ENCODE results near the gene DNASE1L2. TPM values are rescaled to one million over a fixed set of nuclear protein-coding genes. Genes with fewer than 3 reads are reported as not detected.
A peak's percentile ranks its signal among the peaks of the same experiment; 100 is the strongest.

DNASE1L2 gene
- total and polyA plus RNA-seq, 10 of the 15 experiments (the other 5 are each of a cell fraction or from before 2014, with no cell fraction given) = 0.06 to 1.5 (median 0.29) TPM

DNA sequence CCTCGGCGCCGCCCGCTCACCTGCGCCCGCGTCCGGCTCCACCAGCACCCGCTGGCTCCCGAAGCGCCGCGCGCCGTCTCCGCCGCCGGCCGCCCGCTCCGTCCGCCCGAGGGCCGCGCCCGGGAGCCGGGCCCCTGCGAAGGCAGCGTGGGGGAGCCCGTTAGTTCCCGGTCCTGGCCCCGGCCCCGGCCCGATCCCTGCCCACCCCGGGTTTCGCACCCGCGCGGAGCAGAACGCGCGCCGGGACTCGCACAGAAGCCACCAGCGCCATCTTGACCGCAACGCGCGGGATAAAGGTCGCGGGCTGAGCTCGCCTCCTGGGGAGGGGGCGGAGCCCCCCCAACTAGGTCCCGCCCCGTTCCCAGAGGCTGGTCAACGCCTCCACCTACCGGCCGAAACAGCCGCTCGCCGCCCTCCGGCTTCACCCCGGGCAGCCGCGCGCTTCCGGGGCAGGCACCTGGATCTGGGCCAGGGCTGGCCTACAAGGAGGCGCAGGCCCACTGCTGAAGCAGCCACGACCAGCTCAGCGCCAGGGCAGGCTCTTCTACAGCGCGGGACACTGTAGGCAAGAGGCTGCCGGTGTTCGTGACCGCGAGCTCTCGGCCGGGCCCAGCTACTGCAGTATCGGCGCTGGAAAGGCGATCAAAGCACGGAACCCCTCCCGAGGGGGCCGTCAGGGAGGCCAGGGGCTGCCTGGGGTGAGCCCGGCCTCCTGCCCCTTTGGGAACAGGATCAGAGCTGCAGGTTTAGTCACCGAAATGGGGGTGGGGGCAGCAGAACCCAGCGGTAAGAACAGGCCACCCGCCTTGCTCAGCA is 15.3 kb downstream of the DNASE1L2 start, which contains the start of gene ECI1 (continued):
- TF ChIP-seq, protein P1, sequence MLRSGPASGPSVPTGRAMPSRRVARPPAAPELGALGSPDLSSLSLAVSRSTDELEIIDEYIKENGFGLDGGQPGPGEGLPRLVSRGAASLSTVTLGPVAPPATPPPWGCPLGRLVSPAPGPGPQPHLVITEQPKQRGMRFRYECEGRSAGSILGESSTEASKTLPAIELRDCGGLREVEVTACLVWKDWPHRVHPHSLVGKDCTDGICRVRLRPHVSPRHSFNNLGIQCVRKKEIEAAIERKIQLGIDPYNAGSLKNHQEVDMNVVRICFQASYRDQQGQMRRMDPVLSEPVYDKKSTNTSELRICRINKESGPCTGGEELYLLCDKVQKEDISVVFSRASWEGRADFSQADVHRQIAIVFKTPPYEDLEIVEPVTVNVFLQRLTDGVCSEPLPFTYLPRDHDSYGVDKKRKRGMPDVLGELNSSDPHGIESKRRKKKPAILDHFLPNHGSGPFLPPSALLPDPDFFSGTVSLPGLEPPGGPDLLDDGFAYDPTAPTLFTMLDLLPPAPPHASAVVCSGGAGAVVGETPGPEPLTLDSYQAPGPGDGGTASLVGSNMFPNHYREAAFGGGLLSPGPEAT (IDR thresholded peaks at IDR 0.05; ENCODE audit: low read depth) = no peak
- no peak for TF ChIP-seq KAT2A (conservative IDR thresholded peaks at IDR 0.05; ENCODE audit: control insufficient read depth, low read depth, low read length)
- TF ChIP-seq, protein P2, sequence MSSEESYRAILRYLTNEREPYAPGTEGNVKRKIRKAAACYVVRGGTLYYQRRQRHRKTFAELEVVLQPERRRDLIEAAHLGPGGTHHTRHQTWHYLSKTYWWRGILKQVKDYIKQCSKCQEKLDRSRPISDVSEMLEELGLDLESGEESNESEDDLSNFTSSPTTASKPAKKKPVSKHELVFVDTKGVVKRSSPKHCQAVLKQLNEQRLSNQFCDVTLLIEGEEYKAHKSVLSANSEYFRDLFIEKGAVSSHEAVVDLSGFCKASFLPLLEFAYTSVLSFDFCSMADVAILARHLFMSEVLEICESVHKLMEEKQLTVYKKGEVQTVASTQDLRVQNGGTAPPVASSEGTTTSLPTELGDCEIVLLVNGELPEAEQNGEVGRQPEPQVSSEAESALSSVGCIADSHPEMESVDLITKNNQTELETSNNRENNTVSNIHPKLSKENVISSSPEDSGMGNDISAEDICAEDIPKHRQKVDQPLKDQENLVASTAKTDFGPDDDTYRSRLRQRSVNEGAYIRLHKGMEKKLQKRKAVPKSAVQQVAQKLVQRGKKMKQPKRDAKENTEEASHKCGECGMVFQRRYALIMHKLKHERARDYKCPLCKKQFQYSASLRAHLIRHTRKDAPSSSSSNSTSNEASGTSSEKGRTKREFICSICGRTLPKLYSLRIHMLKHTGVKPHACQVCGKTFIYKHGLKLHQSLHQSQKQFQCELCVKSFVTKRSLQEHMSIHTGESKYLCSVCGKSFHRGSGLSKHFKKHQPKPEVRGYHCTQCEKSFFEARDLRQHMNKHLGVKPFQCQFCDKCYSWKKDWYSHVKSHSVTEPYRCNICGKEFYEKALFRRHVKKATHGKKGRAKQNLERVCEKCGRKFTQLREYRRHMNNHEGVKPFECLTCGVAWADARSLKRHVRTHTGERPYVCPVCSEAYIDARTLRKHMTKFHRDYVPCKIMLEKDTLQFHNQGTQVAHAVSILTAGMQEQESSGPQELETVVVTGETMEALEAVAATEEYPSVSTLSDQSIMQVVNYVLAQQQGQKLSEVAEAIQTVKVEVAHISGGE (CRISPR knock-in tag; IDR thresholded peaks at IDR 0.05) = no peak
- TF ChIP-seq ZNF217 (IDR thresholded peaks at IDR 0.05) = peak; percentile 56; the same call in 1 of the 2 replicates
- TF ChIP-seq RBBP5 (conservative IDR thresholded peaks at IDR 0.05) = no peak
- peak; percentile 31; the same call in 1 of the 2 replicates for TF ChIP-seq SMC3 (IDR thresholded peaks at IDR 0.05; ENCODE audit: borderline replicate concordance, low read length)
- peak; percentile 69 for TF ChIP-seq HDAC6 (IDR thresholded peaks at IDR 0.05; ENCODE audit: unreplicated experiment)
- TF ChIP-seq RCOR1 (conservative IDR thresholded peaks at IDR 0.05; ENCODE audit: low read depth, low read length) = no peak
- TF ChIP-seq, protein P3, sequence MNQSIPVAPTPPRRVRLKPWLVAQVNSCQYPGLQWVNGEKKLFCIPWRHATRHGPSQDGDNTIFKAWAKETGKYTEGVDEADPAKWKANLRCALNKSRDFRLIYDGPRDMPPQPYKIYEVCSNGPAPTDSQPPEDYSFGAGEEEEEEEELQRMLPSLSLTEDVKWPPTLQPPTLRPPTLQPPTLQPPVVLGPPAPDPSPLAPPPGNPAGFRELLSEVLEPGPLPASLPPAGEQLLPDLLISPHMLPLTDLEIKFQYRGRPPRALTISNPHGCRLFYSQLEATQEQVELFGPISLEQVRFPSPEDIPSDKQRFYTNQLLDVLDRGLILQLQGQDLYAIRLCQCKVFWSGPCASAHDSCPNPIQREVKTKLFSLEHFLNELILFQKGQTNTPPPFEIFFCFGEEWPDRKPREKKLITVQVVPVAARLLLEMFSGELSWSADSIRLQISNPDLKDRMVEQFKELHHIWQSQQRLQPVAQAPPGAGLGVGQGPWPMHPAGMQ (IDR thresholded peaks at IDR 0.05; ENCODE audit: borderline replicate concordance) = no peak
- TF ChIP-seq, protein P4, sequence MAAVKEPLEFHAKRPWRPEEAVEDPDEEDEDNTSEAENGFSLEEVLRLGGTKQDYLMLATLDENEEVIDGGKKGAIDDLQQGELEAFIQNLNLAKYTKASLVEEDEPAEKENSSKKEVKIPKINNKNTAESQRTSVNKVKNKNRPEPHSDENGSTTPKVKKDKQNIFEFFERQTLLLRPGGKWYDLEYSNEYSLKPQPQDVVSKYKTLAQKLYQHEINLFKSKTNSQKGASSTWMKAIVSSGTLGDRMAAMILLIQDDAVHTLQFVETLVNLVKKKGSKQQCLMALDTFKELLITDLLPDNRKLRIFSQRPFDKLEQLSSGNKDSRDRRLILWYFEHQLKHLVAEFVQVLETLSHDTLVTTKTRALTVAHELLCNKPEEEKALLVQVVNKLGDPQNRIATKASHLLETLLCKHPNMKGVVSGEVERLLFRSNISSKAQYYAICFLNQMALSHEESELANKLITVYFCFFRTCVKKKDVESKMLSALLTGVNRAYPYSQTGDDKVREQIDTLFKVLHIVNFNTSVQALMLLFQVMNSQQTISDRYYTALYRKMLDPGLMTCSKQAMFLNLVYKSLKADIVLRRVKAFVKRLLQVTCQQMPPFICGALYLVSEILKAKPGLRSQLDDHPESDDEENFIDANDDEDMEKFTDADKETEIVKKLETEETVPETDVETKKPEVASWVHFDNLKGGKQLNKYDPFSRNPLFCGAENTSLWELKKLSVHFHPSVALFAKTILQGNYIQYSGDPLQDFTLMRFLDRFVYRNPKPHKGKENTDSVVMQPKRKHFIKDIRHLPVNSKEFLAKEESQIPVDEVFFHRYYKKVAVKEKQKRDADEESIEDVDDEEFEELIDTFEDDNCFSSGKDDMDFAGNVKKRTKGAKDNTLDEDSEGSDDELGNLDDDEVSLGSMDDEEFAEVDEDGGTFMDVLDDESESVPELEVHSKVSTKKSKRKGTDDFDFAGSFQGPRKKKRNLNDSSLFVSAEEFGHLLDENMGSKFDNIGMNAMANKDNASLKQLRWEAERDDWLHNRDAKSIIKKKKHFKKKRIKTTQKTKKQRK (IDR thresholded peaks at IDR 0.05; ENCODE audit: low read depth, low read length) = no peak
- TF ChIP-seq FOXK2 (IDR thresholded peaks at IDR 0.05) = no peak
- TF ChIP-seq RAD21 (IDR thresholded peaks at IDR 0.05; ENCODE audit: insufficient read depth, low read depth, low read length) = 0 out of 2 replicates have a peak, but pooled peaks have one; percentile 32
- 0 out of 2 replicates have a peak, but pooled peaks have one; percentile 45 for TF ChIP-seq SIN3A (IDR thresholded peaks at IDR 0.05; ENCODE audit: low read depth, low read length)
- 0 out of 2 replicates have a peak, but pooled peaks have one; percentile 40 for TF ChIP-seq ZBED1 (IDR thresholded peaks at IDR 0.05; ENCODE audit: borderline replicate concordance)
- TF ChIP-seq KLF5 (IDR thresholded peaks at IDR 0.05; ENCODE audit: partially characterized antibody) = peak; percentile 57
- peak; percentile 83; the same call in 1 of the 2 replicates for TF ChIP-seq CBFB (IDR thresholded peaks at IDR 0.05; ENCODE audit: low read depth)
- no peak for TF ChIP-seq JUNB (IDR thresholded peaks at IDR 0.05)
- TF ChIP-seq MTA3 (IDR thresholded peaks at IDR 0.05; ENCODE audit: borderline replicate concordance, low read length) = no peak; the same call in 1 of the 2 replicates
- no peak for TF ChIP-seq HDAC2 (IDR thresholded peaks at IDR 0.05)

Data from GM12878 (cell line).